Esophagus muscularis mucosa (tissue), 4 donors: Measurements from ENCODE around the gene TENM4. TPM values are rescaled to one million over a fixed set of nuclear protein-coding genes. Genes with fewer than 3 reads are reported as not detected.

Experiments used
- DNase-seq: peaks from one replicate; pipeline ENCODE4 v3.0.0-alpha.2; 2017; ENCODE audit errors: extremely low spot score
- H3K27ac ChIP-seq, 4 donors: fragments of 200-600 bp; sonication (generic); replicated peaks in 1 of 4; 1 replicate in 3 of 4; 2 replicates in 1 of 4; pipeline ENCODE4 v1.5.1; 2016 to 2019; ENCODE audit warnings: mild to moderate bottlenecking in 1 of 4
- H3K27me3 ChIP-seq, 4 donors: fragments of 200-600 bp; sonication (generic); one replicate each; pipeline versions ENCODE4 v1.5.1 to v1.6.0; 2016 to 2019
- H3K36me3 ChIP-seq, 4 donors: fragments of 200-600 bp; sonication (generic); one replicate each; pipeline ENCODE4 v1.5.1; 2016 to 2019
- H3K4me1 ChIP-seq, 4 donors: fragments of 200-600 bp; sonication (generic); one replicate each; pipeline ENCODE4 v1.5.1; 2016 to 2019
- H3K4me3 ChIP-seq, 4 donors: fragments of 200-600 bp; sonication (generic); 1 replicate in 2 of 4; 2 replicates in 2 of 4; pipeline ENCODE4 v1.5.1; 2016 to 2019; ENCODE audit warnings: mild to moderate bottlenecking in 4 of 4, moderate library complexity in 1 of 4
- H3K9me3 ChIP-seq, 4 donors: fragments of 200-600 bp; sonication (generic); 1 replicate in 3 of 4; 2 replicates in 1 of 4; pipeline ENCODE4 v1.5.1; 2016 to 2019
- EP300 ChIP-seq: sonication (generic); formaldehyde crosslinking; IDR thresholded peaks from one replicate; pipeline ENCODE4 v1.6.1; 2017; ENCODE audit warnings: antibody characterized with exemption
- POLR2A ChIP-seq: fragments of 450-650 bp; IDR thresholded peaks from one replicate; pipeline ENCODE4 v1.6.1; 2017; ENCODE audit warnings: antibody characterized with exemption, moderate library complexity, mild to moderate bottlenecking, low read depth
- POLR2AphosphoS5 ChIP-seq, 2 donors: sonication (generic); formaldehyde crosslinking; IDR thresholded peaks; one replicate each; pipeline ENCODE4 v1.6.1; 2017; ENCODE audit warnings: antibody characterized with exemption in 2 of 2
- WGBS: methylation state at CpG from one replicate; pipeline ENCODE4 v1.1.5; 2018; 5-methylcytosine and 5-hydroxymethylcytosine counted together
- intact Hi-C: fragments of 100-400 bp; cut with DNase I; formaldehyde crosslinking; loops from one replicate; pipeline ENCODE4 v1.15.1; 2023
- total RNA-seq, 4 donors: library from RNA; depleted of rRNA; stranded (reverse); fragments of >200 nt; gene quantifications; one replicate each; pipeline versions ENCODE4 v1.1.0 to v1.2.1, GENCODE V29; 2016
- TF ChIP-seq, protein P1 (sequence below), 3 experiments: fragments of 200-600 bp in 2 of 3; fragments of 450-650 bp in 1 of 3; sonication (generic) in 2 of 3; IDR thresholded peaks; one replicate each; pipeline ENCODE4 v1.5.1; 2017 to 2019; ENCODE audit warnings: antibody characterized with exemption in 3 of 3, mild to moderate bottlenecking in 2 of 3, moderate library complexity in 1 of 3

TENM4 gene
- total RNA-seq, 4 donors from 2014 or later, result 4.1 to 9.6 (median 8.0) TPM

DNA sequence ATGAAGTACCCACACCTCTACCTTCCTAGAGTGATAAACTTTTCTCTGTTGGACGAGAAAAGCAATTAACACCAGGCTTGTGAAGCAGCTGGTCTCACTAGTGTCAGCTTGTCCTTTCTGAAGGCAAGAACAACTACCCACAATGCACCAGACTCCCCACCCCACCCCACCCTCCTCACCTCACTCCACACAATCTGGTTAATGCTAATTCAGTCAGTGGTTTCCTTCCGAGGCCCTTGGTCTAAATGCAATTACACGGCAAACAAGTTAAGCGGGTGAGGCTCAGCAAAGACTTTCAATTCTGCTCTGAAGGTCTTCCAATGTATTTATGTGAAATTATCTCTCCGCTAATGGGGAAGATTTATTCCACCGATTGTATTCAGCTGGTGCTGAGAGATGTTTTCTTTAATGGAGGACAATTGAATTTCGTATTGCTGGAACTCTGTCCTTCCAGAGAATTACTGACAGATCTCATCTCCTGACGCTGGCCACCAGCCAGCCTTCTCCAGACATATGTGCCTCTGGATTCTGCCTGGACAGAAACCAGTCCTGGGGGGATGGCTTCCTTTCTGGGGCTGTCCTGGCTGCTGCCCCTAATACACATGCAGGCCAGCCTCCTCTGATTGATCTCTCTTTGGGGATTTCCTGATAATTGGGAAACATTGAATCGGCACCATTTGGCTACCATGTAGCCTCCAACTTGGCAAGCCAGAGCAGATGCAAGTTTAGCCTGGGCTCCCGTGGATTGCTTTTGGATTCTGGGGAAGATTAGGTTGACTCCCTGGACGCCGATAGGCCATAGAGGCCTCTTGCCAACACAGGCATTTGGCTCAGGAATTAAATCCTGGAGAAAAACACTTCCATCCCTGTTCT is 700.4 kb downstream of the TENM4 start:
- DNase-seq, result no peak
- TF ChIP-seq POLR2AphosphoS5 (IDR thresholded peaks at IDR 0.05), result no peak
- TF ChIP-seq, protein P1, sequence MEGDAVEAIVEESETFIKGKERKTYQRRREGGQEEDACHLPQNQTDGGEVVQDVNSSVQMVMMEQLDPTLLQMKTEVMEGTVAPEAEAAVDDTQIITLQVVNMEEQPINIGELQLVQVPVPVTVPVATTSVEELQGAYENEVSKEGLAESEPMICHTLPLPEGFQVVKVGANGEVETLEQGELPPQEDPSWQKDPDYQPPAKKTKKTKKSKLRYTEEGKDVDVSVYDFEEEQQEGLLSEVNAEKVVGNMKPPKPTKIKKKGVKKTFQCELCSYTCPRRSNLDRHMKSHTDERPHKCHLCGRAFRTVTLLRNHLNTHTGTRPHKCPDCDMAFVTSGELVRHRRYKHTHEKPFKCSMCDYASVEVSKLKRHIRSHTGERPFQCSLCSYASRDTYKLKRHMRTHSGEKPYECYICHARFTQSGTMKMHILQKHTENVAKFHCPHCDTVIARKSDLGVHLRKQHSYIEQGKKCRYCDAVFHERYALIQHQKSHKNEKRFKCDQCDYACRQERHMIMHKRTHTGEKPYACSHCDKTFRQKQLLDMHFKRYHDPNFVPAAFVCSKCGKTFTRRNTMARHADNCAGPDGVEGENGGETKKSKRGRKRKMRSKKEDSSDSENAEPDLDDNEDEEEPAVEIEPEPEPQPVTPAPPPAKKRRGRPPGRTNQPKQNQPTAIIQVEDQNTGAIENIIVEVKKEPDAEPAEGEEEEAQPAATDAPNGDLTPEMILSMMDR (IDR thresholded peaks at IDR 0.05), result no peak
- TF ChIP-seq POLR2A, result no peak
- TF ChIP-seq EP300, result no peak
- 85% methylated on average over 12 of the region's 12 CpGs for WGBS

DNA sequence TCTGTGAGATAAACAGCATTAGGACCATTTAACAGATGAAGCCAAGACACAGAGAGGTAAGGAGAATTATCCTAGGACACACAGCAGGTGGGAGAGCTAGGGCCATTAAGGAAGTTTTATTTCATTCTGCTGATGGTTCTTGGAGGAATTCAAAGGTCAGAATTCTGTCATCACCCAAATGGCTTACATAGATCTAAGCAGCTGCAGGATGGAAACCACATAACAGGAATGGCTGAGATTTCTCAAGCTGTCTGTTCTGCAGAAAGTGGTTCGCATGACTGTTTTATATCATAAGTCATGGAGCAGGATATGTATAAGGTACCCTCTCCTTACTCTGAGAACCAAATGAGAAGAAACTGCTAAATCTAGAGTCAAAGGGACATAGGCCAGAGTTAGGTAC is 702.9 kb downstream of the TENM4 start:
- no peaks in the 10 kb centered on the region for H3K9me3 ChIP-seq
- TF ChIP-seq POLR2A (no peak), EP300 (no peak), POLR2AphosphoS5 (IDR thresholded peaks at IDR 0.05) (no peak)
- 91% methylated on average over 1 of the region's 1 CpG for WGBS
- intact Hi-C loops, result no loop called here
- no peaks in the 10 kb centered on the region for H3K36me3 ChIP-seq
- H3K4me3 ChIP-seq, result no peak overlapping the region
- no peaks in the 10 kb centered on the region for H3K27me3 ChIP-seq
- peaks cover 0 to 8% (median 3%) of the 10 kb centered on the region in 4 donors for H3K4me1 ChIP-seq
- no peak overlapping the region for H3K27ac ChIP-seq
- DNase-seq, result no peak

More for the DNA sequence above, 700.4 kb downstream of the TENM4 start:
- intact Hi-C loops, result no loop called here
- peaks cover 0 to 10% (median 3%) of the 10 kb centered on the region in 4 donors for H3K4me1 ChIP-seq
- H3K4me3 ChIP-seq, result no peak overlapping the region
- no peaks in the 10 kb centered on the region for H3K27me3 ChIP-seq
- no peaks in the 10 kb centered on the region for H3K36me3 ChIP-seq
- no peak overlapping the region for H3K27ac ChIP-seq
- no peaks in the 10 kb centered on the region for H3K9me3 ChIP-seq

DNA sequence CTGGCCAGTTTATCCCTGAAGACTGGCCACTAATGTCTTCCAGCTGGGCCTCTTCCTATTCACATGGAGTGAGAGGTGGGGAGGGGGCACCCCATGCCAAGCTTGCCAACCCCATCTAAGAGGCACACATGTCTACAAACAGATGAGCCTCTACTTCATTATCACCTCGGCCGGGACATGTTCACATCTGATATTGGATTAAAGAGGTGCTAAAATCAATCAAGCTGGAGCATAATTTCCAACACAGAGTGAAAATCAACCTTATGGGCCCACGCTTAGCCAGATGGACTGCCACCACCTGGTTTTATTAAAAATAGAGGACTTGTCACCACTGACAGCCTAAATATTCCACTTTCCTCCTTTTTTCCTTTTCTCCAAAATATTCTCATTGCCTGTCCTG is 703.5 kb downstream of the TENM4 start:
- intact Hi-C loops, result no loop called here
- WGBS, result 87% methylated on average over 3 of the region's 3 CpGs

DNA sequence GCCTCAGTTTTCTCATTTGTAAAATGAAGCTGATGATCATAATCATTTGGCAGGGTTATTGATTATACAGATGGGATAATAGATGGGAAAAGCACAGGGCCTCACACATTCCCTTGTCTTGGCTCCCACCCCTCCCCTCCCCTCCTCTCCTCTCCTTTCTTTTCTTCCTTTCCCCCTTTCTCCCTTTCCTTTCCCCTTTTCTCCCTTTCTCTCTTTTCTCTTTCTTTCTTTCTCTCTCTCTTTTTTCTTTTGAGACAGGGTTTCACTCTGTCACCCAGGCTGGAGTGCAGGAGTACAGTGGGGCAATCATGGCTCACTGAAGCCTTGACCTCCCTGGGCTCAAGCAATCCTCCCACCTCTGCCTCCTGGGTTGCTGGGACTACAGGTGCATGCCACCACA is 705.1 kb downstream of the TENM4 start:
- no peak for DNase-seq
- no peak overlapping the region for H3K4me3 ChIP-seq
- intact Hi-C loops, result no loop called here
- H3K9me3 ChIP-seq, result no peaks in the 10 kb centered on the region
- TF ChIP-seq POLR2A, result no peak
- TF ChIP-seq EP300, result no peak
- no peak for TF ChIP-seq POLR2AphosphoS5 (IDR thresholded peaks at IDR 0.05)
- TF ChIP-seq, protein P1 (IDR thresholded peaks at IDR 0.05), result no peak
- H3K27me3 ChIP-seq, result no peaks in the 10 kb centered on the region
- H3K36me3 ChIP-seq, result no peaks in the 10 kb centered on the region
- H3K4me1 ChIP-seq, result no peaks in the 10 kb centered on the region
- H3K27ac ChIP-seq, result no peak overlapping the region

More for the DNA sequence above, 703.5 kb downstream of the TENM4 start:
- H3K36me3 ChIP-seq, result no peaks in the 10 kb centered on the region
- H3K9me3 ChIP-seq, result no peaks in the 10 kb centered on the region
- H3K4me1 ChIP-seq, result peaks cover 0 to 2% (median under 1%) of the 10 kb centered on the region in 4 donors
- no peak for DNase-seq
- H3K27me3 ChIP-seq, result no peaks in the 10 kb centered on the region
- TF ChIP-seq EP300 (no peak), POLR2AphosphoS5 (IDR thresholded peaks at IDR 0.05) (no peak), POLR2A (no peak)
- TF ChIP-seq, protein P1 (IDR thresholded peaks at IDR 0.05), result no peak
- no peak overlapping the region for H3K4me3 ChIP-seq
- H3K27ac ChIP-seq, result no peak overlapping the region

DNA sequence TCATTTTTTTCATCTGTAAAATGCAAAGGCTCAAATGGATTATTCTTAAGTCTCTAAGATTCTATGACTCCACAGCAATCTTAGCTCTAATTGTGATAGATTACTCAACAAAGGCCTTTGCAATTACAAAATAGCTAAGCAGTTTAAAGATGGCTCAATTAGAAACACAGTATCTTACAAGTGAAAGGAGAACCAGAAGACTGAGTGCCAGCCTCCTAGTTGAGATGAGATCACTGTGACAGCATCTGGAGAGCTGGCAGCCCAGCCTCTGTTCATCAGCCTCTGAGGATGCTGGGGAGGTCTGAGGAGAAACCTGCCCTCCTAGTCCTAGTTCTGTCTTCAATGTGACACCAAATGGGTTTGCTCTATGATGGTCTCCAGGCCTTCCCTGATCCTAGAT is 707.8 kb downstream of the TENM4 start:
- Histone ChIP-seq H3K4me3 (no peak overlapping the region), H3K4me1 (no peaks in the 10 kb centered on the region), H3K9me3 (no peaks in the 10 kb centered on the region), H3K36me3 (no peaks in the 10 kb centered on the region), H3K27me3 (no peaks in the 10 kb centered on the region), H3K27ac (no peak overlapping the region)
- no peak for DNase-seq
- intact Hi-C loops, result no loop called here
- no peak for TF ChIP-seq POLR2AphosphoS5 (IDR thresholded peaks at IDR 0.05)
- TF ChIP-seq EP300, result no peak
- TF ChIP-seq POLR2A, result no peak
- TF ChIP-seq, protein P1 (IDR thresholded peaks at IDR 0.05), result no peak
